Activated T-helper 2 cell treated with anti-CD3 and anti-CD28 coated beads, Interferon-gamma antibody, Interleukin-2, Interleukin-4, amounts not matched to agents 10 μg/mL and 5 μg/mL and 100 μg/mL, durations not matched to agents 14 hours and 24 hours and 36 hours (primary cell): ENCODE data around the gene ASB6. TPM values are rescaled to one million over a fixed set of nuclear protein-coding genes. Genes with fewer than 3 reads are reported as not detected.

ENCODE experiments used
- DNase-seq: peaks from one replicate; pipeline ENCODE4 v3.0.0; 2021; ENCODE audit warnings: low spot score
- H3K27ac Mint-ChIP-seq: one replicate; pipeline ENCODE4 v1.8.0; 2021; ENCODE audit warnings: mixed read lengths
- H3K27me3 Mint-ChIP-seq: one replicate; pipeline ENCODE4 v1.8.0; 2021; ENCODE audit warnings: low read depth, mixed read lengths
- H3K36me3 Mint-ChIP-seq: one replicate; pipeline ENCODE4 v1.8.0; 2021; ENCODE audit warnings: low read depth, mixed read lengths
- H3K4me1 Mint-ChIP-seq: one replicate; pipeline ENCODE4 v1.8.0; 2021; ENCODE audit warnings: low read depth, mixed read lengths
- H3K4me3 Mint-ChIP-seq: one replicate; pipeline ENCODE4 v1.8.0; 2021; ENCODE audit warnings: low read depth, mild to moderate bottlenecking, moderate library complexity, mixed read lengths
- H3K9me3 Mint-ChIP-seq: one replicate; pipeline ENCODE4 v1.8.0; 2021; ENCODE audit warnings: mixed read lengths
- intact Hi-C: fragments of 100-400 bp; cut with micrococcal nuclease; formaldehyde crosslinking; loops from one replicate; pipeline ENCODE4 v1.15.1; 2023
- total RNA-seq: library from RNA; stranded (reverse); gene quantifications from 2 replicates; pipeline ENCODE4 v1.2.3, GENCODE V29; 2022

ASB6 gene
- total RNA-seq, 1 donor from 2014 or later = 21.4 TPM

DNA sequence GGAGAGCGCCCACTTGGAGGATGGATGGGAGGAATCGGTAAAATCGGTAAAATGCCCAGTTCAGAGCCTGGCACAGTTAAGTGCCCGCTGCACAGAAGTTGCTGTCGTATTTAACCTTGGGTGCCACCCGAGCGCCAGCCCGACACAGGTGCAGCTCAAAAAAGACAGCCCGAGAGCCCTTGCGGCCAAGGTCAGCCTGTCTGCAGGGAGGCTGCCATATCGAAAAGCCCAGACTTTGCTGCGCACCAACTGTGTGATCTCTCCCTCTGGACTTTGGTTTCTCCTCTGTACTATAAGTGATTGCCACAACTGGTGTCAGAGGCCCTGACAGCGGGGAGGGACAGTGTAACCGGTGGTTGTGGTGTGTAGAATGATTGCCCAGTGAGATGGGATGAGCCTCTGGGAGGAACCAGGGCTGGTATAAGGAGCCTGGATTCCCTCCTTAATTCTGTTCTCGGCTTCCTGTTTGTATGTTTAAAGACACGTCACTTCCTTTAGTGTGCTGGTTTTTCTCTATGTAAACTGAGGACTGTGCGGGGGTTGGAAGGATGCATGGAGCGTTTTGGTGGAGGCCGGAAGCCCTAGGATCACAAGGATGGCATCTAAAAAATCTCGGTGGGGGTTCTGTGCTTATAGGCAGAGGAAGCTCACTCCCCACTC is 15.2 kb downstream of the ASB6 start:
- H3K4me3 Mint-ChIP-seq = peak overlapping the region; percentile 85
- DNase-seq = peak; percentile 35
- no peaks in the 10 kb centered on the region for H3K9me3 Mint-ChIP-seq
- H3K27me3 Mint-ChIP-seq = peaks cover 2% of the 10 kb centered on the region
- intact Hi-C loops = loop anchor here (1.0 to 10.0 kb wide), 3 partner anchors 16 to 213 kb away; partner anchors contain the start of gene ASB6
- H3K36me3 Mint-ChIP-seq = peaks cover 30% of the 10 kb centered on the region
- peaks cover 48% of the 10 kb centered on the region for H3K4me1 Mint-ChIP-seq
- peak overlapping the region; percentile 95 for H3K27ac Mint-ChIP-seq

- DNase-seq = peak; percentile 88
- Mint-ChIP-seq H3K27me3 (peaks cover 5% of the 10 kb centered on the region), H3K9me3 (no peaks in the 10 kb centered on the region), H3K27ac (peak within 1 kb of the TSS; percentile 96), H3K4me1 (peaks cover 45% of the 10 kb centered on the region), H3K4me3 (peak within 1 kb of the TSS; percentile 85), H3K36me3 (peaks cover 26% of the 10 kb centered on the region)
- intact Hi-C loops = loop anchor here (1.0 to 10.0 kb wide), 3 partner anchors 16 to 213 kb away; partner anchors contain the start of gene ASB6
Observed at GRCh38 chr9:129626079-129626624, 15.8 kb downstream of the ASB6 start, which contains the start of gene NTMT1. TSS of gene NTMT1 (plus strand) at chr9:129626163. CDS start at chr9:129632704, 6,541 bp downstream.

DNA sequence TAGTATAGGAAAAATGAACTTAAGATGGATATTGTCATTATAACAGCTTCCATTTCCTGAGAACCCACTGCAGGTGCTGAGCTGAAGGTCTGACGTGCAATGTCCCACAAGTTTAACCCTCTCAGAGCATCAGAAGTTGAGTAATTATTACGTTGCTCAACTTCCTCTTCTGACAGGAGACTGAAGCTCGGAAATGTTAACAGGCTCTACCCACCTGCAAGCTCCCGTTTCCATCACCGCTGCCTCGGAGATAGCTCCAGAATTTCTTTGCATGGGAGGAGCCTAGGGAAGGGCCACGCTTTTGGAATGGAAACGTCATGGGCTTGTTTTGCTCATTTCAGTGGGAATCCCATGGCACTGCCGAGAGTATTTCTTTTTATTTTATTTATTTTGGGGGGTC is 17.0 kb downstream of the ASB6 start:
- Mint-ChIP-seq H3K27me3 (peaks cover 10% of the 10 kb centered on the region), H3K4me1 (peaks cover 42% of the 10 kb centered on the region), H3K27ac (peak overlapping the region; percentile 96), H3K9me3 (no peaks in the 10 kb centered on the region), H3K4me3 (peak overlapping the region; percentile 85), H3K36me3 (peaks cover 21% of the 10 kb centered on the region)
- DNase-seq = peak; percentile 35
- intact Hi-C loops = loop anchor here (1.0 to 10.0 kb wide), 2 partner anchors 14 to 140 kb away; no protein-coding TSS in a partner anchor

DNA sequence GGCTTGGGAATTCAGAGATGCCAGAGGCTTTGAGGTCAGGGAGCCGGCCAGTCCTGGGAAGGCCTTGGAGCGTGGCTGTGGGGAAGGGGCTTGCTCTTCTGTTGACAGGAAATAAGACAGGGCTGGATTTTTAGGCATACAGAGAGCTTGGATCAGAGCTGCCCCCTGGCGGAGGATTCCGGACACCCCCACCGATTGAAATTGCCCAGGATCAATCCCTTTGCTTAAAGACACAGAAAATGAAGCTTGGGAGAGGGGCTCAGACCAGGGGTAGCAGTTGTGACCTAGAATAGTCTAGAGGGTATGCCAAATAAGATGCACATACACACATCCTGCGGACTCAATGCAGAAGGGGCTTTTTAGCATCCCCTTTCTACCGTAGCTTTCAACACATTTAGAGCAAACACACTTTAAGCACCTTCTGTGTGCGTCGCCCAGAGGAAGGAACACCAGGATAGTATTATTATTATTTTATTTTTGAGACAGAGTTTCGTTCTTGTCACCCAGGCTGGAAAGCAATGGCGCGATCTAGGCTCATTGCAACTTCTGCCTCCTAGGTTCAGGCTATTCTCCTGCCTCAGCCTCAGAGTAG is 17.7 kb downstream of the ASB6 start:
- DNase-seq = peak; percentile 64
- peaks cover 16% of the 10 kb centered on the region for H3K36me3 Mint-ChIP-seq
- H3K9me3 Mint-ChIP-seq = no peaks in the 10 kb centered on the region
- intact Hi-C loops = loop anchor here (1.0 to 10.0 kb wide), 2 partner anchors 13 to 139 kb away; no protein-coding TSS in a partner anchor
- peaks cover 35% of the 10 kb centered on the region for H3K4me1 Mint-ChIP-seq
- H3K4me3 Mint-ChIP-seq = peak overlapping the region; percentile 85
- peaks cover 15% of the 10 kb centered on the region for H3K27me3 Mint-ChIP-seq
- H3K27ac Mint-ChIP-seq = peak overlapping the region; percentile 96

DNA sequence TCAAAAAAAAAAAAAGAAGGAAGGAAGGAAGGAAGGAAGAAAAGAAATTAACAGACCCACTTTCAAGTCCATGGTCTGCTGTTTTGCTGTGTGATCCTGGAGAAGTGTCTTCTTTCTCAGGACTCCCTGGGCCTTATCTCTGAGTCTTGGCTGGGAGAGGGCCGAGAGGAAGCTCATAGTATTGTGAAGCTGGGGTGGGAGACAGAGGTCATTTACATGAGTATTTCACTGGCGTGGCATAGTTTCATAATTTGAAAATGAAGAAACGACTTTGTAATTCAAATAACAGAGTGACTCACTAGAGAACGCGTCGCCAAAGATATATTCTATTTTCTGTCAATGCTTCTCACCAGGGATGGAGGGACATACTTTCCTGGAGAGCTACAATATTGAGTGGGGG is 18.6 kb downstream of the ASB6 start:
- Mint-ChIP-seq H3K27ac (no peak overlapping the region), H3K36me3 (peaks cover 14% of the 10 kb centered on the region), H3K4me1 (peaks cover 28% of the 10 kb centered on the region), H3K27me3 (peaks cover 21% of the 10 kb centered on the region), H3K9me3 (no peaks in the 10 kb centered on the region), H3K4me3 (no peak overlapping the region)
- intact Hi-C loops = loop anchor here (10.0 kb wide), 1 partner anchor 139 kb away; no protein-coding TSS in a partner anchor
- no peak for DNase-seq

- no peak within 1 kb of the TSS for H3K4me3 Mint-ChIP-seq
- peaks cover 2% of the 10 kb centered on the region for H3K36me3 Mint-ChIP-seq
- H3K4me1 Mint-ChIP-seq = peaks cover 17% of the 10 kb centered on the region
- intact Hi-C loops = loop anchor here (10.0 kb wide), 1 partner anchor 136 kb away; no protein-coding TSS in a partner anchor
- peaks cover 24% of the 10 kb centered on the region for H3K27me3 Mint-ChIP-seq
- DNase-seq = no peak
- no peak within 1 kb of the TSS for H3K27ac Mint-ChIP-seq
- no peaks in the 10 kb centered on the region for H3K9me3 Mint-ChIP-seq
Observed at GRCh38 chr9:129620669-129621295, 21.2 kb downstream of the ASB6 start, which contains the start of gene C9orf50. TSS of gene C9orf50 (minus strand) at chr9:129621101. CDS start at chr9:129620574, 527 bp downstream.

DNA sequence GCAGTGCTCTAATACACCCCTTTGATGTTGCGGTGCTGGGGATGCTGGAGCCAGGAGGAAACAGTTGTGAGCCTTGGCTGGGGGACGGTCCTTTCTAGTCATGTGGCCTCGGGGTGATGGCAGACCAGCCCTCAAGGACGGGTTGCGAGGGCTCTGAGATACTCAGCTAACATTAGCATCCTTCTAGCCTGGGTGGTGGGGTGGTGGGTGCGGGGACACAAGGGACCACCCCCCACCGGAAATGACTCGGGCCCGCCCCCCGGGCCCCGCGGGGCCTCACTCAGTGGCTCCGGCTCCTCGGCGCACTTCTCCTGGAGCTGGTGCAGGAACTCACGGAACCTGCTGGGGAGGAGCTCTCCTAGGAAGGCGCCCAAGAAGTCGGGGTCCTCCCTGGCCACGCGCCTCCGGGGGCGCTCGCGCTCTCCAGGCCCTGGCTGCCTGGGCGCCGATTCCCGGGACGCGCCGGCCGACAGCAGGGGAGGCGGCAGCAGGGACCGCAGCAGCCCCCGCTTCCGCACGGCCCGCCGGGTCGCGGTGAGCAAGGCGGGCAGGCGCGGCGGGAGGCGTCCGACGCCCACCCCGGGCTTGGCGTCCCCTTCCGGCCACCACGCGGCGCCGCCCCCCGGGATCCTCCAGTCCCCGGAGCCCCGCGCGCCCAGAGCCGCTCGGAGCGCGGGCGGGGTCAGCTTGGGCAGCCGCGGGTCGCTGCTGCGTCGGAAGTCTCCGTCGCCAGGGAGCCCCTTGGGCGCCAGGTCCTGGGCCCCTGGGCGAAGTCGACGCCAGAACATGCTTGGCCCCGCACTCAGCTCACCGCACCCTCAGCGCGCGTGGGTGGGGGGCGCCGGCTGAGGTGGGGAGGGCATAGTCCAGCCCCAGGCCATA is 21.9 kb downstream of the ASB6 start:
- intact Hi-C loops = loop anchor here (10.0 kb wide), 1 partner anchor 135 kb away; no protein-coding TSS in a partner anchor
- H3K9me3 Mint-ChIP-seq = no peaks in the 10 kb centered on the region
- H3K4me1 Mint-ChIP-seq = peaks cover 12% of the 10 kb centered on the region
- H3K27ac Mint-ChIP-seq = no peak overlapping the region
- H3K4me3 Mint-ChIP-seq = peak overlapping the region; percentile 33
- H3K27me3 Mint-ChIP-seq = peaks cover 24% of the 10 kb centered on the region
- no peak for DNase-seq
- H3K36me3 Mint-ChIP-seq = peaks cover 2% of the 10 kb centered on the region

DNA sequence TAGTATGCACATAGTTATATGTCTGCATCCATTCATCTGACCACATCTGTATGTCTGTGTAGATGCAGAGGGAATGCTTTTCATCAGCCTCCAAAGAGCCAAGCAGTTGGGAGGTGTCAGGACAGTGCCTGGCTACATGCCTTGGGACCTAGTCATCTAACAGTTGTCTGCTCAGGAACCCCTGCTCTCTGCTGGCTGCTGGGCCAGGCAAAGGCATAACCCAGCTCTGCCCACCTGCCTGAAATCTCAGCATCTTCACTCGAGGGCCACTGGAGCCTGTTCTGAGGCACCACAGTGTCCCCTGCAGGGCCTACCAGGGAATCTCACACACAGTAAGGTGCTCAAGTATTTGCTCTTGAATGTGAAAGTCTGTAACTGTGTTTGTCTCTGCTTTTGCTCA is 24.8 kb downstream of the ASB6 start:
- H3K36me3 Mint-ChIP-seq = peaks cover 2% of the 10 kb centered on the region
- H3K4me3 Mint-ChIP-seq = no peak overlapping the region
- H3K27ac Mint-ChIP-seq = no peak overlapping the region
- intact Hi-C loops = no loop called here
- H3K9me3 Mint-ChIP-seq = no peaks in the 10 kb centered on the region
- no peak for DNase-seq
- peaks cover 24% of the 10 kb centered on the region for H3K27me3 Mint-ChIP-seq
- no peaks in the 10 kb centered on the region for H3K4me1 Mint-ChIP-seq

DNA sequence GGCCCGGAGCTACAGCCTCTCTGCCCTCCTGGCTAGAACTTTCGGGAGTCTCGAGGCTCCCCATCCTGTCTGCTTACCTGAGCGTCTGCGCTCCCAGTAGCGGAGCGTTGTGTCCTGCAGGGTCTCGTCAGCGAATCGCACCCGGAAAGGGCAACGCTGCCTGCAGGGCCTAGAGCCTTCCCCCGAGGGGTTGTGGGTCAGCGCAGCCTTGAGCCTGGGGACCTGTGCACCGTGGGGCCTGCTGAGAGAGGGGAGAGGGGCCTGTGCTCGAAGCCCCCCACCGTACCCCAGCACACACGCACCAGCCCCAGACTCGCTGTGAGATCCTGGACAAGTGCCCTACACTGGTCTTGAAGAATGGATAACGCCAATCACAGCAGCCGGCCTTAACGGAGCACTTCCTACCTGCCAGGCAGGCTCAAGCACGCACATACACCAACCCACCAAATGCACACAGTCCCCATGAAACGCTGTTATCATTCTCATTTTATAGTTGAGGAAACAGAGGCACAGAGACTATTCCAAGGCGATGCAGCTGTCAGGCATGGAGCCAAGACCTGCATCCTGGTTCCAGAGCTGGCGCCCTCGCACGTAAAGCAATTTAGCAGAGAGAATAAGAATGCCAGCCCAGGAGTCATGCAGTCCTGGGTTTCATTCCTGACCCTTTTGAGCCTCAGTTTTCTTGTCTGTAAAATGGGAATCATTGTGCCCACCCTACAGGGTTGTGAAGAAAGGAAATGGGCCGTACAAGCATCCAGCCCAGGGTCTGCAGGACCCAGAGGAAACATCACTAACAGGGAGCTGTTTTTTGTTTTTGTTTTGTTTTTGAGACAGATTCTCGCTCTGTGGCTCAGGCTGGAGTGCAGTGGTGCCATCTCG is 26.3 kb downstream of the ASB6 start:
- H3K27me3 Mint-ChIP-seq = peaks cover 14% of the 10 kb centered on the region
- H3K36me3 Mint-ChIP-seq = peaks cover 2% of the 10 kb centered on the region
- no peak overlapping the region for H3K4me3 Mint-ChIP-seq
- intact Hi-C loops = no loop called here
- no peak for DNase-seq
- no peaks in the 10 kb centered on the region for H3K9me3 Mint-ChIP-seq
- H3K27ac Mint-ChIP-seq = no peak overlapping the region
- H3K4me1 Mint-ChIP-seq = peaks cover 7% of the 10 kb centered on the region

DNA sequence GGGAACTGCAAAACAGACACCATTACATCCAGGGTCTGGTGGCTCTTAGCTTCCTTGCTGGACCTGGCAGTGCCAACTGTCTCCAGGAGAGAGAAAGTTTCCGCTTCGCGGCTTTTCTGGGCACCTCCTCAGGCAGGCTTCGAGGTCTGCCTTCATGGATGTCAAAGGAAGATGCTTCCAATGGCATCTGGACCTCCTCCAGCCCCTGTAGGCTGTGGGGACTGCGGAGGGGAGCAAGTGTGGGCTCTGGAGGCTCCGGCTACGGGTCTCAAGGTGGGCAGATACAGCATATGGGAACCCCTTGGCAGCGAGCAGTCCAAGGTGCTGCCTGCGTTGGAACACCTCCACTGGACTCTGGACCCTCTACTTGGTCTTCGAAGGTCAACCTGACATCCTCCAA is 27.0 kb downstream of the ASB6 start:
- H3K4me1 Mint-ChIP-seq = peaks cover 8% of the 10 kb centered on the region
- DNase-seq = no peak
- peaks cover 14% of the 10 kb centered on the region for H3K27me3 Mint-ChIP-seq
- H3K27ac Mint-ChIP-seq = no peak overlapping the region
- intact Hi-C loops = no loop called here
- no peaks in the 10 kb centered on the region for H3K9me3 Mint-ChIP-seq
- H3K36me3 Mint-ChIP-seq = peaks cover 2% of the 10 kb centered on the region
- H3K4me3 Mint-ChIP-seq = no peak overlapping the region

DNA sequence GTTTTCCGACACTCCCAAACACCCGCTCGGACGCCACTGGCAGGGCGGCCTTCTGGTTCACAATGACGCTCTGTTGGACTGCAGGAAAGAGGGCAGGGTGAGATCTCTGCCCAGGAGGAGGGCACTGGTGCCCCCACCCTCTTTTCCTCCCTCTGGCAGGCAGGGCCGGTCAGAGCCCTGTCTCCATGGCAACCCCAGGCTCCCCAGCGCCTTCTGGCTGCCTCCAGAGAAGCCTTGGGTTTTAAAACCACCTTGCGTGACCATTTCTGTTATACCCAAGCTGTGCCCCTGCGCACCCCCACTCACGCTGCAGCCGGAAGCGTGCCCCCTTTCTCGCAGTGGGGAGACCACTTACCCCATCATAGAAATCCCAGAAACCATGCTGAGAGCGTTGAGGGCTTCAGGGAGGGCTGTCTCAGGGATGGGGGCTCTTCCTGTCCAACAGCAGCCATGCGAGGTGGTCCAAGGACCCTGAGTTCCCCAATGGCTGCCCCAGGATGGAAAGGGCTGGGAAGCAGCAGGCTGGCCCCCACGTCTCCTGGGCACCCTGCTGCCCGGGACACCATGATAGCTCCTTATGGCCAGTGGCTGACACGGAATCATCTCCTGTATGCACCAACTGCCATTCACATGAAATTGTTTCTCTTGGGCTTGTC is 28.3 kb downstream of the ASB6 start:
- H3K4me1 Mint-ChIP-seq = peaks cover 15% of the 10 kb centered on the region
- H3K27ac Mint-ChIP-seq = no peak overlapping the region
- intact Hi-C loops = no loop called here
- H3K9me3 Mint-ChIP-seq = no peaks in the 10 kb centered on the region
- no peak for DNase-seq
- peaks cover 5% of the 10 kb centered on the region for H3K27me3 Mint-ChIP-seq
- H3K36me3 Mint-ChIP-seq = peaks cover 2% of the 10 kb centered on the region
- H3K4me3 Mint-ChIP-seq = no peak overlapping the region
